ENCODE results near the gene STEAP3. TPM values are rescaled to one million over a fixed set of nuclear protein-coding genes. Genes with fewer than 3 reads are reported as not detected.
A peak's percentile ranks its signal among the peaks of the same experiment; 100 is the strongest.

Gene STEAP3
- polyA plus RNA-seq, 10 donors, result 5.1 to 20.8 (median 15.3) TPM

GRCh38 chr2:119197126-119197405 is 26.6 kb upstream of the STEAP3 start:
- no peak for DNase-seq

GRCh38 chr2:119197529-119198239 is 25.9 kb upstream of the STEAP3 start:
- DNase-seq, result no peak

GRCh38 chr2:119198240-119198840 is 25.3 kb upstream of the STEAP3 start:
- DNase-seq, result no peak

GRCh38 chr2:119201815-119202214 is 21.8 kb upstream of the STEAP3 start:
- DNase-seq, result no peak

GRCh38 chr2:119202610-119203310 is 20.9 kb upstream of the STEAP3 start:
- no peak for DNase-seq

GRCh38 chr2:119204525-119204924 is 19.1 kb upstream of the STEAP3 start:
- no peak for DNase-seq

- no peak for DNase-seq
Measured at GRCh38 chr2:119205001-119205706, 18.5 kb upstream of the STEAP3 start.

- DNase-seq, result no peak
Measured at GRCh38 chr2:119206201-119206600, 17.4 kb upstream of the STEAP3 start.

- no peak for DNase-seq
Measured at GRCh38 chr2:119207447-119207846, 16.2 kb upstream of the STEAP3 start.

- DNase-seq, result no peak
Measured at GRCh38 chr2:119208791-119209203, 14.8 kb upstream of the STEAP3 start.

- DNase-seq, result peak in 1 of 3 donors; percentile 32
Measured at GRCh38 chr2:119212139-119212800, 11.4 kb upstream of the STEAP3 start.

- DNase-seq, result no peak
Measured at GRCh38 chr2:119214453-119215037, 9.1 kb upstream of the STEAP3 start.

- DNase-seq, result no peak
Measured at GRCh38 chr2:119216994-119217393, 6.6 kb upstream of the STEAP3 start.

- DNase-seq, result peak; percentile 44 to 69 (median 69)
Measured at GRCh38 chr2:119218478-119219064, 5.1 kb upstream of the STEAP3 start.

- DNase-seq, result no peak
Measured at GRCh38 chr2:119219873-119220272, 3.8 kb upstream of the STEAP3 start.

- no peak for DNase-seq
Measured at GRCh38 chr2:119220720-119221301, 2.8 kb upstream of the STEAP3 start.

GRCh38 chr2:119221609-119222008 is 2.0 kb upstream of the STEAP3 start:
- DNase-seq, result no peak

GRCh38 chr2:119222213-119222612 is 1.4 kb upstream of the STEAP3 start:
- no peak for DNase-seq

GRCh38 chr2:119222863-119223520 is 642 bp upstream of the STEAP3 start:
- DNase-seq, result no peak

GRCh38 chr2:119224391-119225104 is 914 bp downstream of the STEAP3 start:
- no peak for DNase-seq
